ENCODE data around the gene HEMK1. TPM values are rescaled to one million over a fixed set of nuclear protein-coding genes. Genes with fewer than 3 reads are reported as not detected.

HEMK1 gene
- total RNA-seq, 1 donor from 2014 or later, result 10.9 TPM

DNA sequence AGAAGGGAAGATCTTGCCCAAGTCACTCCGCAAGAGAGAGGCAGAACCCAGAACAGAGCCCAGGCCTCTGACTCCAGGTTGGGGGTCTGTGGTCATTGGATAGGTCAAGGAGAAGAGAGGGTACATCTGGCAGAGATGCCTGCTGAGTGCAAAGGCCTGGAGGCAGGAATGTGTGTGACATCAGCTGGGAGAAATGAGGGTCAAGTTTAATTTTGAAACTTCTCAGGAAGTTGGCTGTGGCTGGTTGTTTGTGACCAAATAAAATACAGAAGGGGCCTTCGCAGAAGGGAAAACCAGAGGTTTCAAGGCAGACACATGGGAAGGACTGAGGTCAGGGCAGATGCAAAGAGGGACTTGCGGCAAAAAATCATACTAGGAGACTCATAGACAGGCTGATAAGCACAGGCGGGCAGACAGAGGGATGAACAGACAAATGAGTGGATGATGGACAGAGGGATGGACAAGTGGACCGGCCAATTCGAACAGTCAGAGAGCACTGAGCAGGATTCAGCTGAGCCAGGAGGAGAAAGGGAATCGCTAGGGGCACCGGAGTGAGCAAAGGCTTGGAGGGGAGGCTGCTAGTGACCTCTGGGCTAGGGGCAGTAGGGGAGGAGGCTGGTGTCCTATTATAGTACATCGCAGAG lies 37.1 kb upstream of the HEMK1 start:
- no peaks in the 10 kb centered on the region for H3K9me3 Mint-ChIP-seq (ENCODE audit: unreplicated experiment)
- H3K4me1 Mint-ChIP-seq (ENCODE audit: unreplicated experiment), result peaks cover 5% of the 10 kb centered on the region
- H3K4me3 Mint-ChIP-seq (ENCODE audit: unreplicated experiment), result peak overlapping the region; percentile 0
- TF ChIP-seq, protein P1, sequence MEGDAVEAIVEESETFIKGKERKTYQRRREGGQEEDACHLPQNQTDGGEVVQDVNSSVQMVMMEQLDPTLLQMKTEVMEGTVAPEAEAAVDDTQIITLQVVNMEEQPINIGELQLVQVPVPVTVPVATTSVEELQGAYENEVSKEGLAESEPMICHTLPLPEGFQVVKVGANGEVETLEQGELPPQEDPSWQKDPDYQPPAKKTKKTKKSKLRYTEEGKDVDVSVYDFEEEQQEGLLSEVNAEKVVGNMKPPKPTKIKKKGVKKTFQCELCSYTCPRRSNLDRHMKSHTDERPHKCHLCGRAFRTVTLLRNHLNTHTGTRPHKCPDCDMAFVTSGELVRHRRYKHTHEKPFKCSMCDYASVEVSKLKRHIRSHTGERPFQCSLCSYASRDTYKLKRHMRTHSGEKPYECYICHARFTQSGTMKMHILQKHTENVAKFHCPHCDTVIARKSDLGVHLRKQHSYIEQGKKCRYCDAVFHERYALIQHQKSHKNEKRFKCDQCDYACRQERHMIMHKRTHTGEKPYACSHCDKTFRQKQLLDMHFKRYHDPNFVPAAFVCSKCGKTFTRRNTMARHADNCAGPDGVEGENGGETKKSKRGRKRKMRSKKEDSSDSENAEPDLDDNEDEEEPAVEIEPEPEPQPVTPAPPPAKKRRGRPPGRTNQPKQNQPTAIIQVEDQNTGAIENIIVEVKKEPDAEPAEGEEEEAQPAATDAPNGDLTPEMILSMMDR (IDR thresholded peaks at IDR 0.05; ENCODE audit: unreplicated experiment), result peak; percentile 25
- no peaks in the 10 kb centered on the region for H3K36me3 Mint-ChIP-seq (ENCODE audit: low read depth, unreplicated experiment)
- H3K27ac Mint-ChIP-seq (ENCODE audit: unreplicated experiment), result no peak overlapping the region
- peaks cover 12% of the 10 kb centered on the region for H3K27me3 Mint-ChIP-seq (ENCODE audit: unreplicated experiment)
- no peak for DNase-seq (ENCODE audit: low spot score)

DNA sequence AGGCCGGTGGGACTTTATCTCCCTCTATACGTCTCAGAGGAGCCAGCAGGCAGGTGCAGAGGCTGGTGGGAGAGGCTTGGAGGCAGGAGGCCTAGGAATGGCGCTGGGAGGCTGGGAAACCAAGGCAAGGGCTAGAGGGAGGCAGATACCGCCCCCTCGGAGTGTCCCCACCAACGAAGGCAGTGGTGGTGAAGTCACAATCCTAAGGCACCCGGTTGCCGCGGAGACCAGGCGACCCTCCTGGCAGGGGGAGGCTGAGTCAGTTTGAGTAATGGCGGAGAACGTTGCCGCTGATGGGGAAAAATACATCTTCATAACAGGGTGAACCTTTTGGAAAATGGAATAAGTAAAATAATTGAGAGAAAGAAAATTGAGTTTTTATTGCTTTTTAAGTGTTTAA lies 36.0 kb upstream of the HEMK1 start:
- no peak overlapping the region for H3K27ac Mint-ChIP-seq (ENCODE audit: unreplicated experiment)
- H3K9me3 Mint-ChIP-seq (ENCODE audit: unreplicated experiment), result no peaks in the 10 kb centered on the region
- TF ChIP-seq, protein P1 (IDR thresholded peaks at IDR 0.05; ENCODE audit: unreplicated experiment), result no peak
- H3K36me3 Mint-ChIP-seq (ENCODE audit: low read depth, unreplicated experiment), result no peaks in the 10 kb centered on the region
- no peak for DNase-seq (ENCODE audit: low spot score)
- H3K4me3 Mint-ChIP-seq (ENCODE audit: unreplicated experiment), result no peak overlapping the region
- peaks cover 5% of the 10 kb centered on the region for H3K4me1 Mint-ChIP-seq (ENCODE audit: unreplicated experiment)
- peaks cover 12% of the 10 kb centered on the region for H3K27me3 Mint-ChIP-seq (ENCODE audit: unreplicated experiment)

DNA sequence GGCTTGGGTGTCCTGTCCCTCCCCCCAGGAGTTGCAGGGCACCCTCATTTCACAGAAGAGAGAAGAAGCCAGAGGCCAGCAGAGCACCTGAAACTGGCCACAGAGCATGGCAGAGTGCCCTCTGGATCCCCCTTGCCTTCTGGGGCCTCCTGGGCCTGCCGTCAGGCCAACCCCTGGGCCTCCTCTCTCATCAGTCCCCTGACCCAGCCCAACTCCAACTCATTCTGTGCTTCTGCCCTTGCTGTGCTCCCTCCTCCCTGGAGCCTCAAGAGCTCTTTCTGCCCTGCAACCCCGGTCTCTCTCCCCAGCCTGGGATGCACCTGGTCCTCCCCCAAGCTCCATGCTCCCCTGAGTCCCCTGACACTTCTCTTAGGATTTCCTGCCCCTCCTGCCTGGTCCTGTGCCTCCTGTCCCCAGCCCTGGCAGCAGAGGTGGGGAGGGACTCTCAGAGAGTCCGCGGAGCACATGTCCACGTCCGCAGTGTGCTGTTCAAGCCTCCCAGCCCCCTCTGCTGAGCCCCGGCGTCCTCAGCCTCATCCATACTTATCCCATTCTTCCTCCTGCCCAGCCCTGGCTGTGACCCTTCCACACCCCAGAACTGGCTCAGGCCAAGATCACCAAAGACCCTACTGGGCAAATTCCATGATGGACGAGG lies 35.4 kb upstream of the HEMK1 start:
- Mint-ChIP-seq H3K36me3 (ENCODE audit: low read depth, unreplicated experiment) (no peaks in the 10 kb centered on the region), H3K27me3 (ENCODE audit: unreplicated experiment) (peaks cover 11% of the 10 kb centered on the region), H3K27ac (ENCODE audit: unreplicated experiment) (no peak overlapping the region), H3K4me3 (ENCODE audit: unreplicated experiment) (no peak overlapping the region), H3K4me1 (ENCODE audit: unreplicated experiment) (peaks cover 9% of the 10 kb centered on the region), H3K9me3 (ENCODE audit: unreplicated experiment) (no peaks in the 10 kb centered on the region)
- DNase-seq (ENCODE audit: low spot score), result no peak
- TF ChIP-seq, protein P1 (IDR thresholded peaks at IDR 0.05; ENCODE audit: unreplicated experiment), result no peak

DNA sequence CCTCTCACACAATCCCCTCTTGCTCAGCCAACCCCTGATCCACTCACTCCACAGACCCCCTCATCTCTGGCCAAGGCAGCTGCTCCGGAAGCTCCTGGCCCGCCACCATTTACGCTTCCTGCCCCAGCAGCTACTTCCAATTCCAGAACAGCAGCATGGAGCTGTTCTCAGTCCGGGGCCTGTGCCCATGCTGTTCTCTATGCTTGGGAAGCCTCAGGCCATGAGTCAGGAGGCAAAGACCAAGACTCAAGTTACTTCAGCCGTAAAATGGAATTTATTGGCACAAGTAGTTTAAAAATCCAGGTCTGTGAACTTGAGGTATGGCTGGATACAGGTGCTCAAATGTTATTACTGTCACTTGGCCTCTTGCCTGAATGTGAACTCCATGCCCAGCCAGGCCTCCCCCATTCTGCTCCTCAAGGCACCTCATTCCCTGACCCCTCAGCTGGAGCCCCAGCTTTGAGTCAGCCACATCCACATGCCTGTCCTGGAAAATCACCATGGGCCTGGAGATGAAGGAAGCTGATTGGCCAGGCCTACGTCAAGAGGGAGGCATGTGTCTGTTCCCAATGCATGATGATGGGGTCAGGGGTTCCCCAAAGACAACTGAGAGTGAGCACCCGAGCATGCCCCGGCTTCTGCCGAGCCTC lies 34.5 kb upstream of the HEMK1 start:
- TF ChIP-seq, protein P1 (IDR thresholded peaks at IDR 0.05; ENCODE audit: unreplicated experiment), result no peak
- H3K27me3 Mint-ChIP-seq (ENCODE audit: unreplicated experiment), result peaks cover 5% of the 10 kb centered on the region
- DNase-seq (ENCODE audit: low spot score), result no peak
- no peak overlapping the region for H3K27ac Mint-ChIP-seq (ENCODE audit: unreplicated experiment)
- no peaks in the 10 kb centered on the region for H3K9me3 Mint-ChIP-seq (ENCODE audit: unreplicated experiment)
- H3K4me1 Mint-ChIP-seq (ENCODE audit: unreplicated experiment), result peaks cover 14% of the 10 kb centered on the region
- H3K36me3 Mint-ChIP-seq (ENCODE audit: low read depth, unreplicated experiment), result no peaks in the 10 kb centered on the region
- H3K4me3 Mint-ChIP-seq (ENCODE audit: unreplicated experiment), result no peak overlapping the region

Measured in endothelial cell (in vitro differentiated cells).